OCI-LY1 (cell line): ENCODE results near the gene CERS3.

ENCODE experiments used
- H2AFZ ChIP-seq: fragments of 200-600 bp; sonication (generic), shearing (Covaris generic); 2 replicates; pipeline ENCODE4 v1.6.0; 2014; ENCODE audit warnings: antibody characterized with exemption, mild to moderate bottlenecking, low read length
- H3F3A ChIP-seq: fragments of 200-600 bp; sonication (generic), shearing (Covaris generic); 2 replicates; pipeline ENCODE4 v1.6.0; 2014; ENCODE audit warnings: mild to moderate bottlenecking, antibody characterized with exemption, low read length, moderate library complexity; ENCODE audit not compliant: insufficient read depth
- H3K27ac ChIP-seq: fragments of 200-600 bp; sonication (generic); 2 replicates; pipeline ENCODE4 v1.5.1; 2014; ENCODE audit warnings: low read length, mixed run types, mild to moderate bottlenecking, low read depth; ENCODE audit not compliant: poor library complexity, severe bottlenecking
- H3K27me3 ChIP-seq: fragments of 200-600 bp; sonication (generic); 2 replicates; pipeline ENCODE4 v1.6.0; 2014; ENCODE audit warnings: antibody characterized with exemption, mild to moderate bottlenecking, low read length, moderate library complexity; ENCODE audit not compliant: insufficient read depth
- H3K36me3 ChIP-seq: fragments of 200-600 bp; sonication (generic); 2 replicates; pipeline ENCODE4 v1.6.1; 2014; ENCODE audit warnings: mild to moderate bottlenecking, antibody characterized with exemption, low read length, moderate library complexity, mixed read lengths; ENCODE audit not compliant: insufficient read depth
- H3K4me1 ChIP-seq: fragments of 200-600 bp; sonication (generic); 2 replicates; pipeline ENCODE4 v1.5.1; 2014; ENCODE audit warnings: mild to moderate bottlenecking, low read length, moderate library complexity; ENCODE audit not compliant: insufficient read depth, severe bottlenecking
- H3K4me2 ChIP-seq: fragments of 200-600 bp; sonication (generic), shearing (Covaris generic); 2 replicates; pipeline ENCODE4 v1.6.1; 2014; ENCODE audit warnings: low read length
- H3K4me3 ChIP-seq: fragments of 200-600 bp; sonication (generic); 2 replicates; pipeline ENCODE4 v1.5.1; 2014; ENCODE audit warnings: low read length, low read depth, mild to moderate bottlenecking, mixed read lengths; ENCODE audit not compliant: poor library complexity, severe bottlenecking
- H3K79me2 ChIP-seq: fragments of 200-600 bp; shearing (Covaris generic); 2 replicates; pipeline ENCODE4 v1.6.1; 2016; ENCODE audit warnings: mixed run types, low read length, mixed read lengths; ENCODE audit not compliant: insufficient read depth
- H3K9ac ChIP-seq: fragments of 200-600 bp; sonication (generic), shearing (Covaris generic); 2 replicates; pipeline ENCODE4 v1.6.1; 2014; ENCODE audit warnings: mild to moderate bottlenecking, low read length, mixed read lengths
- H3K9me2 ChIP-seq: fragments of 200-600 bp; sonication (generic), shearing (Covaris generic); 2 replicates; pipeline ENCODE4 v1.6.1; 2014; ENCODE audit warnings: low read depth, mild to moderate bottlenecking, low read length, mixed read lengths
- H3K9me3 ChIP-seq: fragments of 200-600 bp; shearing (Covaris generic); 2 replicates; pipeline ENCODE4 v1.6.1; 2014; ENCODE audit warnings: low read length, mixed read lengths
- H4K20me1 ChIP-seq: fragments of 200-600 bp; sonication (generic), shearing (Covaris generic); 2 replicates; pipeline ENCODE4 v1.6.0; 2016; ENCODE audit warnings: mild to moderate bottlenecking, low read length; ENCODE audit not compliant: insufficient read depth
- CTCF ChIP-seq: fragments of 200-600 bp; sonication (generic), shearing (Covaris generic); IDR thresholded peaks from 2 replicates; pipeline ENCODE4 v1.5.1; 2017; ENCODE audit warnings: mild to moderate bottlenecking, antibody characterized with exemption, low read length, moderate library complexity, mixed read lengths
- EZH2 ChIP-seq: fragments of 200-600 bp; sonication (generic), shearing (Covaris generic); IDR thresholded peaks from 2 replicates; pipeline ENCODE4 v1.8.0; 2017; ENCODE audit warnings: borderline replicate concordance, mixed run types, mild to moderate bottlenecking, antibody characterized with exemption, low read length, moderate library complexity, mixed read lengths

Gene CERS3

GRCh38 chr15:100571592-100572167, 42.9 kb upstream of the CERS3 start:
- Histone ChIP-seq H3F3A (no peaks in the 10 kb centered on the region), H3K27me3 (no peaks in the 10 kb centered on the region), H3K4me1 (no peaks in the 10 kb centered on the region), H3K4me3 (no peak overlapping the region), H3K9me3 (no peaks in the 10 kb centered on the region), H3K79me2 (no peaks in the 10 kb centered on the region), H3K9ac (no peak overlapping the region), H3K27ac (no peak overlapping the region), H4K20me1 (no peaks in the 10 kb centered on the region), H3K36me3 (peaks cover 53% of the 10 kb centered on the region; the same call in 1 of the 2 replicates), H2AFZ (no peak overlapping the region), H3K4me2 (no peak overlapping the region), H3K9me2 (no peaks in the 10 kb centered on the region)
- no peak for TF ChIP-seq CTCF
- no peak for TF ChIP-seq EZH2

GRCh38 chr15:100570735-100571313, 42.1 kb upstream of the CERS3 start:
- H4K20me1 ChIP-seq, result no peaks in the 10 kb centered on the region
- H3K4me2 ChIP-seq, result no peak overlapping the region
- TF ChIP-seq CTCF (no peak), EZH2 (no peak)
- no peaks in the 10 kb centered on the region for H3K9me3 ChIP-seq
- H3K4me3 ChIP-seq, result no peak overlapping the region
- no peaks in the 10 kb centered on the region for H3K79me2 ChIP-seq
- H3K27me3 ChIP-seq, result no peaks in the 10 kb centered on the region
- H3K9me2 ChIP-seq, result no peaks in the 10 kb centered on the region
- no peak overlapping the region for H3K27ac ChIP-seq
- peaks cover 53% of the 10 kb centered on the region; the same call in 1 of the 2 replicates for H3K36me3 ChIP-seq
- H3K9ac ChIP-seq, result no peak overlapping the region
- no peaks in the 10 kb centered on the region for H3K4me1 ChIP-seq
- H3F3A ChIP-seq, result no peaks in the 10 kb centered on the region
- no peak overlapping the region for H2AFZ ChIP-seq

DNA sequence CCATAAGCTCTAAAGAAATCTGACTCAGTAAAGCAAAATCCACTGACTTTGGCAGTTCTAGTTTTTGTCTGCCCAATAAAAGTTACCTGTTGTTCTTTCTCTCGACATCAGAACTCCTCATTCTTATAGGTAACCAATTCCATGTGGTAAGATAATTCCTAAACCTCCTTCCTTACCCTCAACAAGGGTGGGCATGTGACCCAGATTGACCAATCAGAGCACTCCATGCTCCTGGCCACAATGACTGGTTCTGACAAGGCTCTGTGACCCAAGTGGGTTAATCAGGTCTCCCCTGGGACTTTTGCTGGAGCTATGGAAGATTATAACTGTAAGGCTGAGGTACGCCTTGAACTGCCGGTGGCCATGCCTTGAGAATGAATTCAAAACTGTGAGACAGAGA, 41.5 kb upstream of the CERS3 start:
- H4K20me1 ChIP-seq, result no peaks in the 10 kb centered on the region
- no peak overlapping the region for H3K9ac ChIP-seq
- no peak overlapping the region for H3K27ac ChIP-seq
- TF ChIP-seq CTCF, result no peak
- TF ChIP-seq EZH2, result no peak
- H3K4me3 ChIP-seq, result no peak overlapping the region
- H3K4me2 ChIP-seq, result no peak overlapping the region
- no peaks in the 10 kb centered on the region for H3K9me2 ChIP-seq
- no peaks in the 10 kb centered on the region for H3K9me3 ChIP-seq
- no peaks in the 10 kb centered on the region for H3F3A ChIP-seq
- H3K36me3 ChIP-seq, result peaks cover 53% of the 10 kb centered on the region; the same call in 1 of the 2 replicates
- H3K27me3 ChIP-seq, result no peaks in the 10 kb centered on the region
- H3K79me2 ChIP-seq, result no peaks in the 10 kb centered on the region
- H2AFZ ChIP-seq, result no peak overlapping the region
- no peaks in the 10 kb centered on the region for H3K4me1 ChIP-seq
